ENCODE measurements around the gene DUSP21.

DUSP21 gene

DNA sequence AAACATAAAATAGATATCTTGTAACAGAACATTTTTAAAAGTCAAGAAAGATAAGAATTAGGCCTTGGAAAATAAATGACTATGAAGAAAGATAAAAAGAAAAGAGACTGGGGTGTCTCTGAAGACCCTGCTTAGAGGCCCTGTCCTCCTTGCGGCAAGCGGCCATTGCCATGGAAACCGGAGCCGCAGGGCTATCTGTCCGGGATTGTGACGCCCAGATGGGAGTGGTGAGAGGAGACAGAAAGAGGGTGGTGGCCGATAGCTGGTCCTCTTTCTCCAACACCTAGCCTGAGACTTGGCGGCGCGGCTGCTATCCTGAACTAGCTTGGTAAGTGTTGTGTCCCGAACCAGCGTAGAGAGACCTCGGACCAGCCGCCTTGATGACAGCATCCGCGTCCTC, at the start of gene DUSP21:
Gene DUSP21, plus strand, starts transcription at position 269 of the 400 bp plus-strand sequence. Its CDS starts 112 bp downstream, at position 381.
- no peaks in the 10 kb centered on the region for H3K4me1 ChIP-seq (ENCODE audit: low read length)
- H4K20me1 ChIP-seq (ENCODE audit: insufficient read depth, low read length), result no peaks in the 10 kb centered on the region
- H3K27ac ChIP-seq (ENCODE audit: low read length), result no peak within 1 kb of the TSS
- H3F3A ChIP-seq (ENCODE audit: insufficient read depth, low read length), result no peaks in the 10 kb centered on the region
- no peaks in the 10 kb centered on the region for H3K36me3 ChIP-seq (replicated peaks; ENCODE audit: insufficient read depth, low read length)
- no peak within 1 kb of the TSS for H3K9ac ChIP-seq (ENCODE audit: low read length)
- H2AFZ ChIP-seq (ENCODE audit: low read length), result no peak within 1 kb of the TSS
- no peaks in the 10 kb centered on the region for H3K79me2 ChIP-seq (ENCODE audit: low read length)
- H3K4me2 ChIP-seq (ENCODE audit: low read depth, low read length), result no peak within 1 kb of the TSS
- no peak for DNase-seq
- H3K4me3 ChIP-seq (ENCODE audit: low read length), result no peak within 1 kb of the TSS
- H3K9me3 ChIP-seq (replicated peaks; ENCODE audit: insufficient read depth, low read length), result no peaks in the 10 kb centered on the region
- TF ChIP-seq, protein P1, sequence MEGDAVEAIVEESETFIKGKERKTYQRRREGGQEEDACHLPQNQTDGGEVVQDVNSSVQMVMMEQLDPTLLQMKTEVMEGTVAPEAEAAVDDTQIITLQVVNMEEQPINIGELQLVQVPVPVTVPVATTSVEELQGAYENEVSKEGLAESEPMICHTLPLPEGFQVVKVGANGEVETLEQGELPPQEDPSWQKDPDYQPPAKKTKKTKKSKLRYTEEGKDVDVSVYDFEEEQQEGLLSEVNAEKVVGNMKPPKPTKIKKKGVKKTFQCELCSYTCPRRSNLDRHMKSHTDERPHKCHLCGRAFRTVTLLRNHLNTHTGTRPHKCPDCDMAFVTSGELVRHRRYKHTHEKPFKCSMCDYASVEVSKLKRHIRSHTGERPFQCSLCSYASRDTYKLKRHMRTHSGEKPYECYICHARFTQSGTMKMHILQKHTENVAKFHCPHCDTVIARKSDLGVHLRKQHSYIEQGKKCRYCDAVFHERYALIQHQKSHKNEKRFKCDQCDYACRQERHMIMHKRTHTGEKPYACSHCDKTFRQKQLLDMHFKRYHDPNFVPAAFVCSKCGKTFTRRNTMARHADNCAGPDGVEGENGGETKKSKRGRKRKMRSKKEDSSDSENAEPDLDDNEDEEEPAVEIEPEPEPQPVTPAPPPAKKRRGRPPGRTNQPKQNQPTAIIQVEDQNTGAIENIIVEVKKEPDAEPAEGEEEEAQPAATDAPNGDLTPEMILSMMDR (IDR thresholded peaks at IDR 0.05; ENCODE audit: low read length), result no peak
- TF ChIP-seq EZH2 (optimal IDR thresholded peaks at IDR 0.05; ENCODE audit: low read depth, low read length) (no peak), EZH2phosphoT487 (IDR thresholded peaks at IDR 0.05; ENCODE audit: low read length) (no peak)
- no peaks in the 10 kb centered on the region for H3K27me3 ChIP-seq (replicated peaks; ENCODE audit: insufficient read depth, low read length)
- H3K9me2 ChIP-seq (replicated peaks; ENCODE audit: insufficient read depth, low read length), result no peaks in the 10 kb centered on the region

- Histone ChIP-seq H3K27me3 (replicated peaks; ENCODE audit: insufficient read depth, low read length) (no peaks in the 10 kb centered on the region), H3F3A (ENCODE audit: insufficient read depth, low read length) (no peaks in the 10 kb centered on the region), H3K9me2 (replicated peaks; ENCODE audit: insufficient read depth, low read length) (no peaks in the 10 kb centered on the region), H3K36me3 (replicated peaks; ENCODE audit: insufficient read depth, low read length) (no peaks in the 10 kb centered on the region), H3K9ac (ENCODE audit: low read length) (no peak overlapping the region), H2AFZ (ENCODE audit: low read length) (no peak overlapping the region), H3K4me2 (ENCODE audit: low read depth, low read length) (no peak overlapping the region), H3K4me3 (ENCODE audit: low read length) (no peak overlapping the region), H3K27ac (ENCODE audit: low read length) (no peak overlapping the region), H3K4me1 (ENCODE audit: low read length) (no peaks in the 10 kb centered on the region), H3K9me3 (replicated peaks; ENCODE audit: insufficient read depth, low read length) (no peaks in the 10 kb centered on the region), H4K20me1 (ENCODE audit: insufficient read depth, low read length) (no peaks in the 10 kb centered on the region), H3K79me2 (ENCODE audit: low read length) (no peaks in the 10 kb centered on the region)
- no peak for DNase-seq
- TF ChIP-seq EZH2 (optimal IDR thresholded peaks at IDR 0.05; ENCODE audit: low read depth, low read length) (no peak), EZH2phosphoT487 (IDR thresholded peaks at IDR 0.05; ENCODE audit: low read length) (no peak)
- TF ChIP-seq, protein P1 (IDR thresholded peaks at IDR 0.05; ENCODE audit: low read length), result no peak
Observed at GRCh38 chrX:44795945-44796450, 47.8 kb upstream of the DUSP21 start.

- H3F3A ChIP-seq (ENCODE audit: insufficient read depth, low read length), result no peaks in the 10 kb centered on the region
- H3K79me2 ChIP-seq (ENCODE audit: low read length), result no peaks in the 10 kb centered on the region
- no peaks in the 10 kb centered on the region for H4K20me1 ChIP-seq (ENCODE audit: insufficient read depth, low read length)
- H3K4me3 ChIP-seq (ENCODE audit: low read length), result no peak overlapping the region
- no peak overlapping the region for H3K4me2 ChIP-seq (ENCODE audit: low read depth, low read length)
- TF ChIP-seq EZH2phosphoT487 (IDR thresholded peaks at IDR 0.05; ENCODE audit: low read length) (no peak), EZH2 (optimal IDR thresholded peaks at IDR 0.05; ENCODE audit: low read depth, low read length) (no peak)
- TF ChIP-seq, protein P1 (IDR thresholded peaks at IDR 0.05; ENCODE audit: low read length), result no peak
- DNase-seq, result no peak
- no peaks in the 10 kb centered on the region for H3K9me3 ChIP-seq (replicated peaks; ENCODE audit: insufficient read depth, low read length)
- no peak overlapping the region for H3K27ac ChIP-seq (ENCODE audit: low read length)
- no peak overlapping the region for H2AFZ ChIP-seq (ENCODE audit: low read length)
- no peaks in the 10 kb centered on the region for H3K4me1 ChIP-seq (ENCODE audit: low read length)
- no peak overlapping the region for H3K9ac ChIP-seq (ENCODE audit: low read length)
- H3K27me3 ChIP-seq (replicated peaks; ENCODE audit: insufficient read depth, low read length), result no peaks in the 10 kb centered on the region
- H3K9me2 ChIP-seq (replicated peaks; ENCODE audit: insufficient read depth, low read length), result no peaks in the 10 kb centered on the region
- H3K36me3 ChIP-seq (replicated peaks; ENCODE audit: insufficient read depth, low read length), result no peaks in the 10 kb centered on the region
Observed at GRCh38 chrX:44802613-44803012, 41.2 kb upstream of the DUSP21 start.

Measured in MM.1S (cell line).